ENCODE results near the gene SIAH1.

- TF ChIP-seq POLR2AphosphoS5 (IDR thresholded peaks at IDR 0.05; ENCODE audit: borderline replicate concordance, low read depth, low read length): no peak
- no peak for TF ChIP-seq EZH2 (IDR thresholded peaks at IDR 0.05)
- no peak for TF ChIP-seq FOXP2 (optimal IDR thresholded peaks at IDR 0.05; ENCODE audit: control extremely low read depth, extremely low read length, insufficient read depth)
These were observed 31.5 kb downstream of the SIAH1 start for GRCh38 chr16:48353565-48354163.
